Skeletal muscle satellite cell (primary cell): ENCODE measurements around the gene RCOR1.
A peak's percentile ranks its signal among the peaks of the same experiment; 100 is the strongest.

Source experiments
- H3K27me3 ChIP-seq: 2 replicates; pipeline ENCODE4 v1.7.0; 2013; ENCODE audit warnings: low read length; ENCODE audit not compliant: control insufficient read depth, insufficient read depth
- H3K36me3 ChIP-seq: 2 replicates; pipeline ENCODE4 v1.7.0; 2013; ENCODE audit warnings: mild to moderate bottlenecking, control low read depth, low read length; ENCODE audit not compliant: insufficient read depth
- H3K4me1 ChIP-seq: 2 replicates; pipeline ENCODE4 v1.7.0; 2013; ENCODE audit warnings: low read length; ENCODE audit not compliant: control insufficient read depth, insufficient read depth
- H3K4me2 ChIP-seq: 2 replicates; pipeline ENCODE4 v1.7.0; 2013; ENCODE audit warnings: mild to moderate bottlenecking, low read length
- H3K4me3 ChIP-seq: 2 replicates; pipeline ENCODE4 v1.7.0; 2013; ENCODE audit warnings: low read length
- H3K9ac ChIP-seq: 2 replicates; pipeline ENCODE4 v1.7.0; 2013; ENCODE audit warnings: mild to moderate bottlenecking, low read depth, low read length, moderate library complexity
- H3K9me3 ChIP-seq: replicated peaks from 2 replicates; pipeline ENCODE4 v1.7.0; 2013; ENCODE audit warnings: mild to moderate bottlenecking, control low read depth, low read length

Gene RCOR1

DNA sequence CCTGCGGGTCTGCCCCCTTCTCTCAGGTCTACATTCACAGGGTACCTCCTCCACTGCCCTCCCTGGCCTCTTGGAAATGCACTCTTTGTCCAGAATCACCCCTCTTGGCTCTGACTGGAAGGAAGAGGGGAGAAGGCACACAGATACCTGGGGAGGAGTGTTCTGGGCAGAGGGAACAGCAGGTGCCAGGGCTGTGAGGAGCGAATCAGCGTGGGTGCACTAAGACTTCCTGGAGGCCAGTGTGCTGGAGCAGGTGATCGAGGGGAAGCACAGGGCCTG is 176.5 kb downstream of the RCOR1 start:
- Histone ChIP-seq H3K36me3 (no peaks in the 10 kb centered on the region), H3K9ac (no peak overlapping the region), H3K27me3 (peaks cover 12% of the 10 kb centered on the region), H3K4me2 (no peak overlapping the region), H3K4me3 (no peak overlapping the region), H3K9me3 (no peaks in the 10 kb centered on the region), H3K4me1 (no peaks in the 10 kb centered on the region)

GRCh38 chr14:102770147-102771123 is 178.0 kb downstream of the RCOR1 start:
- H3K9me3 ChIP-seq, result no peaks in the 10 kb centered on the region
- H3K36me3 ChIP-seq, result no peaks in the 10 kb centered on the region
- no peak overlapping the region for H3K4me2 ChIP-seq
- no peaks in the 10 kb centered on the region for H3K4me1 ChIP-seq
- no peak overlapping the region for H3K4me3 ChIP-seq
- no peak overlapping the region for H3K9ac ChIP-seq
- peaks cover 12% of the 10 kb centered on the region for H3K27me3 ChIP-seq

DNA sequence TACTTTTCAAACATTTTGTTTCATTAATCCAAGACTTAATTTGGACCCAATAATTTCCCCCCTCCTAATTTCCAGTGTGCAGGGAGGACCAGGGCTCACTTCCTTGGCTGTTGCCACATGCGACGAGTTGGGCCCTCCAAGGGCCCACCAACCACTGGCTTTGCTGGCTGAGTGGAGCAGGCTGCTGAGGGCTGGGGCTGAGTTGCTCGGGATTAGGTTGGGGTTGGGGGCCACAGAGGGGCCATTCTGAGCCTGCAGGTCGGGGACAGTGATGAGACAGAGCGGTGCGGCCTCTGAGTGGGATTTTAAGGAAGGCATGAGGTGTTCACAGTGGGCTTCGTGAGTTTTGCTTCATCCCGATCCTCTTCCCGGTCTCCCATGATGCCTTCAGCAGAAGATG is 178.7 kb downstream of the RCOR1 start:
- Histone ChIP-seq H3K27me3 (peaks cover 12% of the 10 kb centered on the region), H3K9me3 (no peaks in the 10 kb centered on the region), H3K4me3 (no peak overlapping the region), H3K36me3 (no peaks in the 10 kb centered on the region), H3K9ac (no peak overlapping the region), H3K4me1 (peaks cover 6% of the 10 kb centered on the region), H3K4me2 (no peak overlapping the region)

- no peak overlapping the region for H3K4me2 ChIP-seq
- H3K4me3 ChIP-seq, result no peak overlapping the region
- H3K36me3 ChIP-seq, result no peaks in the 10 kb centered on the region
- H3K27me3 ChIP-seq, result peaks cover 12% of the 10 kb centered on the region
- H3K9ac ChIP-seq, result no peak overlapping the region
- H3K4me1 ChIP-seq, result peaks cover 14% of the 10 kb centered on the region
- H3K9me3 ChIP-seq, result no peaks in the 10 kb centered on the region
Measured at GRCh38 chr14:102772781-102773570, 180.5 kb downstream of the RCOR1 start.

DNA sequence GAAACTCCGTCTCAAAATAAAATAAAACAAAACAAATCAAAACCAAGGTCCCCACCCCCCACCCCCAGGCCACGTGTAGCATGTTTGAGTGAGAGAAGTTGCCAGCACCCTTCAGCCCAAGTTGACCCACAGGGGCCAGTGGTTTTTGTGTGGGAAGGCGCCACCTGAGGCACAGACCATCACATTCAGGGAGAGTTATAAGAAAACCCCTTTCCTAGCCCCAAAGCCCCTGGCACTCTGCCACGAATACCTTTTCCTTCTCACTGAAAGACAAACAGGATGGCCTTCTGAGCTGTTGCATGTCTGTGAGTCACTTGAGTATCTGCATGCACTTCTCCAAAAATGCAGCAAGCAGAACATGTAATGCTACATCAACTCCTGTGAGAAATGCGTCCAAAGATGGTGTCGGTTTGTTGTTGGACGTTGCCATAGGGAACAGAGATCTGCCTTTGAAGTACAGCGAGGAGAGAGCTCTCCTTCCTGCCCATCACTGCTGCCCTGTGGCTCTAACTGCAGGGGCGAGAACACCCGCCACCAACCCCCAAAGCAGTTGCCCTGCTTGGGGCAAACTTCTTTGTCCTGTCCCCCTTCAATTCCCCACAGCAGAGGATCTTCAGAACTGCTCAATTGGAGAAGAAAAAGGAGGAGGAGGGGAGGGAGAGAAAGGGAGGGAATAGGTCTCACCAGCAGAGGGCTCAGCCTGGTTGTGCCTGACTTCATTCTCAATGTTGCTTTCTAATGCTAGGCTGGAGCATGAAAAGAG is 182.1 kb downstream of the RCOR1 start:
- Histone ChIP-seq H3K4me1 (peaks cover 24% of the 10 kb centered on the region), H3K9ac (no peak overlapping the region), H3K9me3 (no peaks in the 10 kb centered on the region), H3K4me3 (no peak overlapping the region), H3K4me2 (no peak overlapping the region), H3K36me3 (no peaks in the 10 kb centered on the region), H3K27me3 (peaks cover 12% of the 10 kb centered on the region)

- no peaks in the 10 kb centered on the region for H3K36me3 ChIP-seq
- peak overlapping the region; percentile 58 for H3K4me2 ChIP-seq
- H3K4me1 ChIP-seq, result peaks cover 29% of the 10 kb centered on the region
- no peak overlapping the region for H3K4me3 ChIP-seq
- no peaks in the 10 kb centered on the region for H3K9me3 ChIP-seq
- H3K27me3 ChIP-seq, result peaks cover 2% of the 10 kb centered on the region
- peak overlapping the region; percentile 33 for H3K9ac ChIP-seq
Measured at GRCh38 chr14:102775855-102776760, 183.7 kb downstream of the RCOR1 start.

- Histone ChIP-seq H3K4me2 (peak within 1 kb of the TSS; percentile 93), H3K9ac (peak within 1 kb of the TSS; percentile 90), H3K9me3 (no peaks in the 10 kb centered on the region), H3K27me3 (no peaks in the 10 kb centered on the region), H3K36me3 (no peaks in the 10 kb centered on the region), H3K4me3 (peak within 1 kb of the TSS; percentile 74), H3K4me1 (peaks cover 29% of the 10 kb centered on the region)
Measured at GRCh38 chr14:102776761-102777710, 184.6 kb downstream of the RCOR1 start, which contains the start of gene TRAF3. TRAF3 (plus strand) TSS chr14:102777449; CDS start chr14:102870202, 92,753 bp downstream.

- H3K4me3 ChIP-seq, result peak overlapping the region; percentile 74
- peak overlapping the region; percentile 90 for H3K9ac ChIP-seq
- H3K4me1 ChIP-seq, result peaks cover 29% of the 10 kb centered on the region
- H3K9me3 ChIP-seq, result no peaks in the 10 kb centered on the region
- H3K4me2 ChIP-seq, result peak overlapping the region; percentile 93
- H3K36me3 ChIP-seq, result no peaks in the 10 kb centered on the region
- no peaks in the 10 kb centered on the region for H3K27me3 ChIP-seq
Measured at GRCh38 chr14:102777711-102778337, 185.4 kb downstream of the RCOR1 start.

- Histone ChIP-seq H3K9me3 (no peaks in the 10 kb centered on the region), H3K27me3 (no peaks in the 10 kb centered on the region), H3K9ac (peak overlapping the region; percentile 90), H3K4me2 (peak overlapping the region; percentile 93), H3K4me1 (peaks cover 29% of the 10 kb centered on the region), H3K36me3 (no peaks in the 10 kb centered on the region), H3K4me3 (peak overlapping the region; percentile 74)
Measured at GRCh38 chr14:102778338-102779083, 186.1 kb downstream of the RCOR1 start.
